Activated CD4-positive, alpha-beta T cell treated with anti-CD3 and anti-CD28 coated beads, Interleukin-2, amount 50 U/mL, for 48 hours (primary cell): Measurements from ENCODE around the gene PAX4.

Experiments used
- DNase-seq, 2 experiments: peaks; one replicate each; pipeline ENCODE4 v3.0.0-alpha.2; 2020

PAX4 gene

GRCh38 chr7:127628445-127628844 lies 10.5 kb upstream of the PAX4 start:
- no peak for DNase-seq

- no peak for DNase-seq
Observed at GRCh38 chr7:127625331-127625730, 7.4 kb upstream of the PAX4 start.

DNA sequence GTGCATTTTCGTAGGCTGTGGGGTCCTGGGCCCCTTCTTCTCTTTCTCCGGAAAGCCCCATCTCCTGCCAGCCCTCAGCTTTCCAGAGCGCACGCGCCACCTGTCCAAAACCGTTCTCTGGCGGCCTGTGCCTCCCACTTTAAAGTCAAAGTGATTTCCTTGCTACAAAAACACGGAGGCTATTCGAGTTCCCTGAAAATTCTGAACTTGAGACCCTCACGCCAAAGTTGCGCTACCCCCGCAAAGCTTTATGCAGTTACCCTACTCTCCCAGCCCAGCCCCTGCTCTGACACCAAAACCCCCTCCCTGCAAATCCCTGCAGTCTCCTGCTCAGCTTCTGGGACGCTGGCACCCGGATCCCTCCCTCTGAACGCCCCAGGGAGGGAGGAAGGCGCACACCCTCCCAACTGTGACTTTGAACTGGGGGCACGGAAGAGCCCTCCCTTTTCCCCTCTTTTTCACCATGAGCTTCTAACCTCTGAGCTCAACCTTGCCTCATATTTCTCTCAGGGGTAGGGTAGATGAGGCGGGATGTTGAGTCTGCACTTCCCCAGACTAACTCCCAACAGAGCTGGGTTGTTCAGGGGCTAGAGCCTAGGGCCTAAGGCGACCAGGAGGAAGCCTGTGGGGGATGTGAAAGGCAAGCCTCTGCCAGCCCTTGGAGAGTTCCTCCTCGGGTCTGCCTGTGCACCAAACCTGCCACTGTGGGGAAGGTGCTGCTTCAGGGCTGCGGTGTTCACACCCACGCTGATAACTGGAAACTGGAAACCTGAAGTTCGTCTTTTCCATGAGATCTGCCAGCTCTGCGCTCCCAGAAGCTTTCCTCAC lies 2.7 kb upstream of the PAX4 start:
- no peak for DNase-seq

GRCh38 chr7:127619681-127620405 lies 1.9 kb upstream of the PAX4 start:
- no peak for DNase-seq

DNA sequence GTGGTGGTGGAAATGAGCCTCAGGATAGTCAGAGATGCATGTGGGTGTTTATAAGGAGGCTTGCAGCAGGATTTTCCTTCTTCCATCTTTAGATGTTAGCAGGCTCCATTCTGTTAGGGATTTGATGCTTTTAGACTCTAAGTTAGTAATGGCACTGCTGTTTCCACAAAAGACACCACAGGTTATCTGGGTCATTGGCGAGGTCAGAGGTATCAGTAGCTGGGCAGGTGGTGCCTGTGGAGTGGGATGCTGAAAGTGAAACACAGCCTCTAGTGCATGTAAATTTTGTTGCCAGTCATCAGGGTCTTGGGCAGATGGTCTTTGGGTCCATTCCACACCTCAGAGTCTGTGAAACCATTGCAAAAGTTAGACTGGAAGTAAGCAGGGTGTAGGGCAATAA lies 833 bp upstream of the PAX4 start:
- no peak for DNase-seq

GRCh38 chr7:127616724-127617123 lies 1.2 kb downstream of the PAX4 start:
- no peak for DNase-seq

DNA sequence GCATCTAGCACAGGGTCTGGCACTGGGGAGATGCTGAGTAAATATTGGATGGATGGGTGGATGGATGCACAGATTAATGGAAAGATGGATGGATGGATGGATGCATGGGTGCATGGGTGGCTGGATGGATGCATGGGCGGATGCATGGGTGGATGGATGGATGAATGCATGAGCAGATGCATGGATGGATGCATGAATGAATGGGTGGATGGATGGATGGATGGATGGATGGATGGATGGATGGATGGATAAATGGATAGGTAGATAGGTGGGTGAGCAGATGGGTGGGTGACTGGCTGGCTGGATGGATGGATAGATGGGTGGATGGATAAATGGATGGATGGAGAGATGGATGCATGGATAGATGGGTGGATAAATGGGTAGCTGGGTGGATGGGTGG lies 5.7 kb downstream of the PAX4 start:
- no peak for DNase-seq

GRCh38 chr7:127609297-127609696 lies 8.6 kb downstream of the PAX4 start:
- DNase-seq, result no peak

- DNase-seq, result no peak
Observed at GRCh38 chr7:127608446-127608845, 9.5 kb downstream of the PAX4 start.

DNA sequence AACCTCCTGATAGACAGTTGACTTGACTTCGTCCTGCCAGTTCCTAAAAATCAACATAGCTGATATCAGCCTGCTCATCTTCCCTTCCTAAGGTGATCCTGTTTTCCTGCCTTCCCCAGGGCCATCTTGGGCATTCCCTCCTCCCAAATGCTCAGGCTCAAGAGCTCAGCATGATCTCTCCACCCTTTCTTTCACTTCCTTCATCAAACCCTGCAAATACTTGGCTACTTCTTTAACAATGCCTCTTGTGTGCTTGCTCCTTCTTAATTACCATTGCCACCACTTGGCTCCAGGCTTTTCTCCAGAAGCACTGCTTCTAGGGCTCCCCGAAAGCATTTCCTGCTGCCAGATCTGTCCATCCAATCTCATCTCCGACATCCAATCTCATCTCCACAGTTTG lies 17.1 kb downstream of the PAX4 start:
- DNase-seq, result no peak

DNA sequence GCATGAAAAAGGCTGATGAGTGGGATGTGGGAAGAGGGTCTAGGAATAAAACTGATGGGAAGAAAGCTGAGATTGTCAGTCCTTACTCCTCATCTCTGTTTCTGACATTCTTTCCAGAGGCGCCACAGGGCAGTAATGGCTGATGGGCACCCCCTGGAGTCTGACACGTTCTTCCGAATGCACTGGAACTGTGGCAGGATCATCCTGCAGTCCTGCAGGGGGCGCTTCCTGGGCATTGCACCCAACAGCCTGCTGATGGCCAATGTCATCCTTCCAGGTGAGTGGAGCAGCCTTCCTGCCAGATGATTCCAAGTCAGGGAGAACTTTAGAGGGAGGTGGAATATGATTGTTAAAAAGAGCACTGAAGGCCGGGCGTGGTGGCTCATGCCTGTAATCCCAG lies 19.6 kb downstream of the PAX4 start:
- no peak for DNase-seq

DNA sequence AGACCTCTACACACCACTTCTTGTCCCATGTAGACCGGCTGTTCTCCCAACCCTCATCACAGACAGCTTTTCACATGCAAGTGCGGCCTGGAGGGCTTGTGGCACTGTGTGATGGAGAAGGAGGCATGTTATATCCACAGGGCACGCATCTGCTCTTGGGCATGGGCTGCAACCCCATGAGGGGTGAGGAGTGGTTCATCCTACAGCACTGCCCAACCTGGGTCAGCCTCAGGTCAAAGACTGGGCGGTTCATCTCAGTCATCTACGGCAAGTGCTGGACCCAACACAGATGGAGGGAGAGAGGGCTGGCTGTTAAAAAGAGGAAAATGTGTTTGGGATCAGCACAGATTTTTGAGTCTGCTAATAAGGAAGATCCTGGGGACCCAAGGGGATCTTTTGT lies 22.2 kb downstream of the PAX4 start:
- no peak for DNase-seq

DNA sequence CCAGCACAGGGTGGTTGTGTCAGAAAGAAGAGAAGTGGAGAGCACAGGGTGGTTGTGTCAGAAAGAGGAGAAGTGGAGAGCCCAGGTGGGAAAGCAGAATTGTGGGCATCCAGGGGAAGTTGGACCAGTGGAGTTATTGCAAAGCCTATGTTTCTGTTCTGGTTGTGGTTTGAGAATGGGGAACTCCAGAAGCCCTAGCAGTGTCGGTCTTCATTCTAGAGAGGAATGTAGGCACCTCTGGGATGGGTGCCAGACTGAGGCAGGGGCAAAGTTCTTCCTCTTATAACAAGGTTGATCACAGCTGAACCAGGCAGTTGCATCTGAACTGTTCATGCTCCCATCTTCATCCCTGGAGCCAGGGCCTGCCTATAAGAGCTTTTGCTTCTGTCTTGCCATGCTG lies 23.5 kb downstream of the PAX4 start:
- no peak for DNase-seq

DNA sequence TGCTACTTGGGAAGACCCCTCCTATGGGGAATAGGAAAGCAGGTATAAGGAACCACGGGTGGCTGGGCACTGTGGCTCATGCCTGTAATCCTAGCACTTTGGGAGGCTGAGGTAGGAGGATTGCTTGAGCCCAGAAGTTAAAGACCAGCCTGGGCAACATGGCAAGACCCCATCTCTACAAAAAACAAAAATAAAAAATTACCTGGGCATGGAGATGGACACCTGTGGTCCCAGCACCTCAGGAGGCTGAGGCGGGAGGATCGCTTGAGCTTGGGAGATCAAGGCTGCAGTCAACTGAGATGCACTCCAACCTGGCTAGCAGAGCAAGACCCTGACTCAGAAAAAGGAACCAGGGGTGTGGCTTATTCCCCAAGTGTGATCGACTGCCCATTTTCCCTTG lies 25.4 kb downstream of the PAX4 start:
- DNase-seq, result no peak

DNA sequence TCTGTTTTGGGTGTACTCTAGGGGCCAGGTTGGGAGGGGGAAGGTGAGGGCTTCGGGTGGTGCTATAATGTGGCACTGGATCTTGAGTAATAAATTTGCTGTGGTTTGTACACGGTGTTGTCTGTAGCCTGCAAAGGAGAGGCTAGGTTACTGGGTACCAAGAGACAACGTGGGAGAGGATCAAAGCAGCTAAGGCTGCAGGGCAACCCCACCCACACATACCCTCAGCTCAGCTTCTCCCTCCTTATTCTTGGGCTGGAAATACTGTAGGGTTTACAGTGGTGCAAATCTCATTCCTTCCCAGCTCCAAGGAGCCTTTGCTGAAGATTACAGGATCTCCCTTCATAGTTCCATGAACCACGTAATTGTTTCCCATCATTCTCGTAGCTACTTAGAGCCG lies 26.4 kb downstream of the PAX4 start:
- DNase-seq, result no peak

- no peak for DNase-seq
Observed at GRCh38 chr7:127591189-127591588, 26.8 kb downstream of the PAX4 start.

- DNase-seq, result no peak
Observed at GRCh38 chr7:127589896-127590295, 28.0 kb downstream of the PAX4 start.

GRCh38 chr7:127588697-127589482 lies 29.1 kb downstream of the PAX4 start:
- peak; percentile 26 to 36 for DNase-seq

- peak; percentile 89 for DNase-seq
Observed at GRCh38 chr7:127588019-127588696, 29.8 kb downstream of the PAX4 start, which contains the start of gene ARF5. Gene ARF5, plus strand, starts transcription at chr7:127588411. Its CDS starts 88 bp downstream, at chr7:127588499.

DNA sequence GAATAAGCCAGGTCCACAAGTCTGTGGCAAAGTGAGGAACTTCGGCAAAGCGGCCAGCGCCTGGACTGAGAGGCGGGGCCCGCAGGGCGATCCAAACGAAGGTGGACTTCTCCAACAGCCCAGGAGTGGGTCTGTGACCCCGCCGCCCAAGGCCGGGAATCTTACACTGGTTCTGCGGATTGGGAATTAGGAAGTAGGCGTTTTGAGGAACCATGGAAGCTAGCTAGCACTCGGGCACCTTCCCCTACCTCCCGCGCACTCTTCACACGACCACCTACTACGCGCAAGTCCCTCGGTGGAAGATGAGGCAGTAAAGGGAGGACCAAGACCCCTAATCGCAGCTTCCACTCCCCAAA lies 30.3 kb downstream of the PAX4 start:
- no peak for DNase-seq

DNA sequence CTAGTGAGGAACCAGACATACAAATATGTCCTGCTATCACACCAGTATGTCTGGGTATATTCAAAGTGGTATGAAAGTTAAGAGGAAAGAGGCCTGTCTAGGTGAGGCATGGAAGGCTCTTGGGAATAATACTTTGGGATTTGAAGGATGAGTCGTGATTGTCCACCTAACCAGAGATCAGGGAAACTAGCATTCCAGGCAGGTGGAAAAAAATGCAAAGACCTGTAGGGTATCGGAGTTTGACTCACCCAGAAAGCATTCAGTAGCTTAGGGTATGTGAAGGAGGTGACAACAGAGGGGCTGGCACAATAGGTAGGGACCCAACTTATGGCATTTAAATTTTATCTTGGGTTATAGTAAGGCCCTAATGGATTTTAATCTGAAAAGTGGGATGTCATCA lies 31.6 kb downstream of the PAX4 start:
- DNase-seq, result no peak

GRCh38 chr7:127585044-127585953 lies 32.6 kb downstream of the PAX4 start, which contains the start of gene GCC1:
Gene GCC1, minus strand, starts transcription at chr7:127585596. Its CDS starts 414 bp downstream, at chr7:127585182.
- DNase-seq, result peak; percentile 94 to 95
